MM.1S (cell line): ENCODE results near the gene DNAH7.

ENCODE experiments used
- CTCF ChIP-seq: fragments of 300-600 bp; sonication (generic); IDR thresholded peaks from 2 replicates; pipeline ENCODE4 v1.5.1; 2016; ENCODE audit warnings: antibody characterized with exemption, low read length, mixed read lengths
- EZH2 ChIP-seq: fragments of 300-600 bp; sonication (generic); optimal IDR thresholded peaks from 2 replicates; pipeline ENCODE3; 2017; ENCODE audit warnings: low read depth, mild to moderate bottlenecking, antibody characterized with exemption, low read length, mixed read lengths
- EZH2phosphoT487 ChIP-seq: fragments of 300-600 bp; sonication (generic); IDR thresholded peaks from 2 replicates; pipeline ENCODE4 v1.6.1; 2018; ENCODE audit warnings: antibody characterized with exemption, low read length

GRCh38 chr2:195859513-195859912 is 209.1 kb downstream of the DNAH7 start:
- TF ChIP-seq EZH2phosphoT487 (no peak), CTCF (no peak), EZH2 (no peak)
